Activated CD8-positive, alpha-beta memory T cell treated with anti-CD3 and anti-CD28 coated beads, Interleukin-2, amount 50 U/mL, for 4 hours (primary cell): Measurements from ENCODE around the gene RTP3.
"Not testable (repeated sequence)": the region's sequence is repeated elsewhere in the genome, so short reads cannot be mapped to it uniquely, and the experiment has no call there.

Experiments
- DNase-seq: peaks from one replicate; pipeline ENCODE4 v3.0.0-alpha.2; 2020

RTP3 gene

GRCh38 chr3:46519952-46520351, 22.2 kb downstream of the RTP3 start:
- DNase-seq = no peak

- DNase-seq = no peak
These were observed 22.8 kb downstream of the RTP3 start for GRCh38 chr3:46520531-46520930.

GRCh38 chr3:46521096-46521495, 23.3 kb downstream of the RTP3 start:
- no peak for DNase-seq

- DNase-seq = not testable (repeated sequence)
These were observed 24.4 kb downstream of the RTP3 start for GRCh38 chr3:46522201-46522600.

GRCh38 chr3:46523556-46523955, 25.8 kb downstream of the RTP3 start:
- DNase-seq = no peak

GRCh38 chr3:46524008-46524407, 26.2 kb downstream of the RTP3 start:
- DNase-seq = no peak

- no peak for DNase-seq
These were observed 27.1 kb downstream of the RTP3 start for GRCh38 chr3:46524832-46525231.

GRCh38 chr3:46527239-46527638, 29.5 kb downstream of the RTP3 start:
- no peak for DNase-seq

GRCh38 chr3:46533091-46533490, 35.3 kb downstream of the RTP3 start:
- DNase-seq = no peak

GRCh38 chr3:46535746-46536145, 38.0 kb downstream of the RTP3 start:
- DNase-seq = no peak

GRCh38 chr3:46536758-46537157, 39.0 kb downstream of the RTP3 start:
- DNase-seq = no peak

GRCh38 chr3:46537316-46537715, 39.5 kb downstream of the RTP3 start:
- no peak for DNase-seq

GRCh38 chr3:46537779-46538178, 40.0 kb downstream of the RTP3 start:
- DNase-seq = no peak

GRCh38 chr3:46538425-46538802, 40.6 kb downstream of the RTP3 start:
- not testable (repeated sequence) for DNase-seq

- DNase-seq = peak; percentile 78
These were observed 41.1 kb downstream of the RTP3 start for GRCh38 chr3:46538803-46539442.

GRCh38 chr3:46539443-46540005, 41.7 kb downstream of the RTP3 start:
- no peak for DNase-seq

GRCh38 chr3:46540550-46540949, 42.8 kb downstream of the RTP3 start:
- no peak for DNase-seq

GRCh38 chr3:46541835-46542234, 44.1 kb downstream of the RTP3 start:
- DNase-seq = no peak

- DNase-seq = no peak
These were observed 44.6 kb downstream of the RTP3 start for GRCh38 chr3:46542344-46542743.

- no peak for DNase-seq
These were observed 45.0 kb downstream of the RTP3 start for GRCh38 chr3:46542801-46543201.

- DNase-seq = no peak
These were observed 47.2 kb downstream of the RTP3 start for GRCh38 chr3:46544771-46545503.

GRCh38 chr3:46545818-46546630, 48.2 kb downstream of the RTP3 start:
- DNase-seq = no peak

- DNase-seq = no peak
These were observed 49.2 kb downstream of the RTP3 start for GRCh38 chr3:46546896-46547440.
